Osteocyte (in vitro differentiated cells): ENCODE measurements around the gene RADX. TPM values are rescaled to one million over a fixed set of nuclear protein-coding genes. Genes with fewer than 3 reads are reported as not detected.

Experiments
- DNase-seq: peaks from one replicate; pipeline ENCODE4 v3.0.0; 2021; ENCODE audit warnings: mixed read lengths; ENCODE audit not compliant: unreplicated experiment; ENCODE audit errors: extremely low spot score
- H3K27ac Mint-ChIP-seq: one replicate; pipeline ENCODE4 v1.8.0; 2021; ENCODE audit warnings: mild to moderate bottlenecking, mixed read lengths; ENCODE audit not compliant: unreplicated experiment
- H3K27me3 Mint-ChIP-seq: one replicate; pipeline ENCODE4 v1.8.0; 2021; ENCODE audit warnings: mixed read lengths; ENCODE audit not compliant: unreplicated experiment
- H3K36me3 Mint-ChIP-seq: one replicate; pipeline ENCODE4 v1.8.0; 2021; ENCODE audit warnings: mixed read lengths; ENCODE audit not compliant: unreplicated experiment
- H3K4me1 Mint-ChIP-seq: one replicate; pipeline ENCODE4 v1.8.0; 2021; ENCODE audit warnings: mixed read lengths; ENCODE audit not compliant: unreplicated experiment
- H3K4me3 Mint-ChIP-seq: one replicate; pipeline ENCODE4 v1.8.0; 2021; ENCODE audit warnings: mild to moderate bottlenecking, moderate library complexity, mixed read lengths; ENCODE audit not compliant: unreplicated experiment
- H3K9me3 Mint-ChIP-seq: one replicate; pipeline ENCODE4 v1.8.0; 2021; ENCODE audit warnings: mixed read lengths; ENCODE audit not compliant: unreplicated experiment
- CTCF ChIP-seq: fragments of 200-600 bp; sonication (generic); IDR thresholded peaks from 2 replicates; pipeline ENCODE4 v1.5.0; 2021; ENCODE audit warnings: antibody characterized with exemption, mild to moderate bottlenecking, moderate library complexity
- total RNA-seq: library from RNA; stranded (reverse); gene quantifications from 2 replicates; pipeline ENCODE4 v1.2.1, GENCODE V29; 2021

RADX gene
- total RNA-seq, 1 donor from 2014 or later, result not detected

GRCh38 chrX:106696502-106696901 is 84.7 kb downstream of the RADX start:
- H3K9me3 Mint-ChIP-seq, result peaks cover 5% of the 10 kb centered on the region
- H3K4me3 Mint-ChIP-seq, result no peak overlapping the region

GRCh38 chrX:106698693-106699092 is 86.9 kb downstream of the RADX start:
- no peak overlapping the region for H3K4me3 Mint-ChIP-seq
- H3K27ac Mint-ChIP-seq, result no peak overlapping the region
- H3K4me1 Mint-ChIP-seq, result no peaks in the 10 kb centered on the region
- no peak for TF ChIP-seq CTCF
- H3K36me3 Mint-ChIP-seq, result no peaks in the 10 kb centered on the region
- no peak for DNase-seq
- no peaks in the 10 kb centered on the region for H3K27me3 Mint-ChIP-seq
- H3K9me3 Mint-ChIP-seq, result peaks cover 5% of the 10 kb centered on the region

More at GRCh38 chrX:106696502-106696901, 84.7 kb downstream of the RADX start:
- no peak overlapping the region for H3K27ac Mint-ChIP-seq
- no peaks in the 10 kb centered on the region for H3K27me3 Mint-ChIP-seq
- H3K36me3 Mint-ChIP-seq, result no peaks in the 10 kb centered on the region
- no peak for DNase-seq
- no peak for TF ChIP-seq CTCF
- H3K4me1 Mint-ChIP-seq, result no peaks in the 10 kb centered on the region

GRCh38 chrX:106702636-106703035 is 90.9 kb downstream of the RADX start:
- H3K27ac Mint-ChIP-seq, result no peak overlapping the region
- TF ChIP-seq CTCF, result no peak
- no peak overlapping the region for H3K4me3 Mint-ChIP-seq
- no peaks in the 10 kb centered on the region for H3K4me1 Mint-ChIP-seq
- H3K9me3 Mint-ChIP-seq, result peaks cover 5% of the 10 kb centered on the region
- no peaks in the 10 kb centered on the region for H3K36me3 Mint-ChIP-seq
- H3K27me3 Mint-ChIP-seq, result no peaks in the 10 kb centered on the region
- no peak for DNase-seq

GRCh38 chrX:106706466-106706865 is 94.7 kb downstream of the RADX start:
- no peaks in the 10 kb centered on the region for H3K9me3 Mint-ChIP-seq
- TF ChIP-seq CTCF, result no peak
- DNase-seq, result no peak
- H3K36me3 Mint-ChIP-seq, result no peaks in the 10 kb centered on the region
- H3K4me1 Mint-ChIP-seq, result no peaks in the 10 kb centered on the region
- H3K27ac Mint-ChIP-seq, result no peak overlapping the region
- no peaks in the 10 kb centered on the region for H3K27me3 Mint-ChIP-seq
- no peak overlapping the region for H3K4me3 Mint-ChIP-seq

GRCh38 chrX:106707771-106708454 is 96.1 kb downstream of the RADX start:
- no peaks in the 10 kb centered on the region for H3K36me3 Mint-ChIP-seq
- no peak overlapping the region for H3K4me3 Mint-ChIP-seq
- no peak for TF ChIP-seq CTCF
- DNase-seq, result no peak
- no peaks in the 10 kb centered on the region for H3K4me1 Mint-ChIP-seq
- no peak overlapping the region for H3K27ac Mint-ChIP-seq
- no peaks in the 10 kb centered on the region for H3K9me3 Mint-ChIP-seq
- no peaks in the 10 kb centered on the region for H3K27me3 Mint-ChIP-seq
